ENCODE results near the gene TMEM135.

Gene TMEM135

GRCh38 chr11:87299041-87299481 is 261.3 kb downstream of the TMEM135 start:
- H3K27ac ChIP-seq (ENCODE audit: low read depth, low read length) = no peak overlapping the region
- no peak overlapping the region for H3K4me2 ChIP-seq (ENCODE audit: low read depth, low read length, poor library complexity, severe bottlenecking)
- no peaks in the 10 kb centered on the region for H4K20me1 ChIP-seq (ENCODE audit: low read depth, low read length)
- TF ChIP-seq CTCF (IDR thresholded peaks at IDR 0.05; ENCODE audit: insufficient read depth, low read length, poor library complexity, severe bottlenecking) = no peak
- H3K9me3 ChIP-seq (ENCODE audit: insufficient read depth, low read length) = no peaks in the 10 kb centered on the region
- no peak overlapping the region for H2AFZ ChIP-seq (ENCODE audit: low read depth, low read length, severe bottlenecking)
- no peak overlapping the region for H3K4me3 ChIP-seq (ENCODE audit: insufficient read depth, low read length, poor library complexity, severe bottlenecking)
- H3F3A ChIP-seq (ENCODE audit: insufficient read depth) = no peaks in the 10 kb centered on the region
- H3K79me2 ChIP-seq (ENCODE audit: insufficient read depth, low read length) = no peaks in the 10 kb centered on the region
- H3K9ac ChIP-seq (ENCODE audit: low read length) = no peak overlapping the region
- no peaks in the 10 kb centered on the region for H3K36me3 ChIP-seq (ENCODE audit: low read length)
- H3K9me2 ChIP-seq (replicated peaks; ENCODE audit: insufficient read depth, low read length) = no peaks in the 10 kb centered on the region
- no peaks in the 10 kb centered on the region for H3K27me3 ChIP-seq (ENCODE audit: low read length)

DNA sequence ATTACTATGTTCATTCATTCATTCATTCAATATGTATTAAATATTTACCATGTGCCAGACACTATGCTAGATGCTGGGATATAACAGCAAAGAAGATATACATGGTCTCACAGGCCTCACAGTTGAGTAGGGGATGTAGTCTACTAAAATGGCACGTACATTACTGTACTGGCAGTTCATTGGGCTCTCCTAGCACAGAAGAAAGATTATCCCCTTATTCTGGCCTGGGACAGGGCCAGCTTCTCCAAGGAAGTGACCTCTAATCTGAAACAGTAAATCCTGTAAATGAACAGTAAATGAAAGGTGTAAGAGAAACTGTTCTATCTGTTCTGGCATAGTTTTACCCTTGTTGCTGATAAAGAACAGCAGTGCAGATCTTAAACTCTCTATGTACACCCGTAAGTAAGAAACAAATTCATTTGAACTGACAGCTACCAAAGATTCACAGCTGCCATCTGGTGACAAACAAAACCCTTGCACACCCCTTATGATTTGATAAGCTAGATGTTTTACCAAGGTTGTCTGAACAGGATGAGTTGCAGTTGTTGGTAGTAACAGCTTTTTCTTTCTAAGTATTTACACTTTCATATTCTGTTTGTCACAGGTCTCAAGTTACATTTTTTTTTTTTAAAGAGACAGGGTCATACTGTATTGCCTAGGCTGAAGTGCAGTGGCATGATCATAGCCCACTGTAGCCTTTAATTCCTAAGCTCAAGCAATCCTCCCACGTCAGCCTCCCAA is 263.1 kb downstream of the TMEM135 start:
- H3K27me3 ChIP-seq (ENCODE audit: low read length) = no peaks in the 10 kb centered on the region
- H3K9ac ChIP-seq (ENCODE audit: low read length) = no peak overlapping the region
- no peak overlapping the region for H3K4me2 ChIP-seq (ENCODE audit: low read depth, low read length, poor library complexity, severe bottlenecking)
- TF ChIP-seq EZH2phosphoT487 (conservative IDR thresholded peaks at IDR 0.05; ENCODE audit: low read length) (no peak), CTCF (IDR thresholded peaks at IDR 0.05; ENCODE audit: insufficient read depth, low read length, poor library complexity, severe bottlenecking) (no peak)
- H3K36me3 ChIP-seq (ENCODE audit: low read length) = no peaks in the 10 kb centered on the region
- H3K9me2 ChIP-seq (replicated peaks; ENCODE audit: insufficient read depth, low read length) = no peaks in the 10 kb centered on the region
- H3K9me3 ChIP-seq (ENCODE audit: insufficient read depth, low read length) = no peaks in the 10 kb centered on the region
- no peak overlapping the region for H3K27ac ChIP-seq (ENCODE audit: low read depth, low read length)
- H3F3A ChIP-seq (ENCODE audit: insufficient read depth) = no peaks in the 10 kb centered on the region
- no peak overlapping the region for H2AFZ ChIP-seq (ENCODE audit: low read depth, low read length, severe bottlenecking)
- no peak overlapping the region for H3K4me3 ChIP-seq (ENCODE audit: insufficient read depth, low read length, poor library complexity, severe bottlenecking)
- H4K20me1 ChIP-seq (ENCODE audit: low read depth, low read length) = no peaks in the 10 kb centered on the region
- H3K79me2 ChIP-seq (ENCODE audit: insufficient read depth, low read length) = no peaks in the 10 kb centered on the region

GRCh38 chr11:87301785-87302540 is 264.2 kb downstream of the TMEM135 start:
- H3K36me3 ChIP-seq (ENCODE audit: low read length) = no peaks in the 10 kb centered on the region
- no peaks in the 10 kb centered on the region for H3K79me2 ChIP-seq (ENCODE audit: insufficient read depth, low read length)
- no peak for TF ChIP-seq EZH2phosphoT487 (conservative IDR thresholded peaks at IDR 0.05; ENCODE audit: low read length)
- TF ChIP-seq CTCF (IDR thresholded peaks at IDR 0.05; ENCODE audit: insufficient read depth, low read length, poor library complexity, severe bottlenecking) = no peak
- H2AFZ ChIP-seq (ENCODE audit: low read depth, low read length, severe bottlenecking) = no peak overlapping the region
- no peak overlapping the region for H3K27ac ChIP-seq (ENCODE audit: low read depth, low read length)
- no peaks in the 10 kb centered on the region for H3K27me3 ChIP-seq (ENCODE audit: low read length)
- no peaks in the 10 kb centered on the region for H3F3A ChIP-seq (ENCODE audit: insufficient read depth)
- no peaks in the 10 kb centered on the region for H3K9me3 ChIP-seq (ENCODE audit: insufficient read depth, low read length)
- no peak overlapping the region for H3K4me2 ChIP-seq (ENCODE audit: low read depth, low read length, poor library complexity, severe bottlenecking)
- no peak overlapping the region for H3K9ac ChIP-seq (ENCODE audit: low read length)
- no peaks in the 10 kb centered on the region for H3K9me2 ChIP-seq (replicated peaks; ENCODE audit: insufficient read depth, low read length)
- no peaks in the 10 kb centered on the region for H4K20me1 ChIP-seq (ENCODE audit: low read depth, low read length)
- no peak overlapping the region for H3K4me3 ChIP-seq (ENCODE audit: insufficient read depth, low read length, poor library complexity, severe bottlenecking)
